SK-N-DZ (cell line): ENCODE data around the gene IL9R.
"Not testable (repeated sequence)": the region's sequence is repeated elsewhere in the genome, so short reads cannot be mapped to it uniquely, and the experiment has no call there.

Experiments
- DNase-seq: peaks from one replicate; pipeline ENCODE4 v3.0.0-alpha.2; 2015; ENCODE audit warnings: low spot score

IL9R gene

DNA sequence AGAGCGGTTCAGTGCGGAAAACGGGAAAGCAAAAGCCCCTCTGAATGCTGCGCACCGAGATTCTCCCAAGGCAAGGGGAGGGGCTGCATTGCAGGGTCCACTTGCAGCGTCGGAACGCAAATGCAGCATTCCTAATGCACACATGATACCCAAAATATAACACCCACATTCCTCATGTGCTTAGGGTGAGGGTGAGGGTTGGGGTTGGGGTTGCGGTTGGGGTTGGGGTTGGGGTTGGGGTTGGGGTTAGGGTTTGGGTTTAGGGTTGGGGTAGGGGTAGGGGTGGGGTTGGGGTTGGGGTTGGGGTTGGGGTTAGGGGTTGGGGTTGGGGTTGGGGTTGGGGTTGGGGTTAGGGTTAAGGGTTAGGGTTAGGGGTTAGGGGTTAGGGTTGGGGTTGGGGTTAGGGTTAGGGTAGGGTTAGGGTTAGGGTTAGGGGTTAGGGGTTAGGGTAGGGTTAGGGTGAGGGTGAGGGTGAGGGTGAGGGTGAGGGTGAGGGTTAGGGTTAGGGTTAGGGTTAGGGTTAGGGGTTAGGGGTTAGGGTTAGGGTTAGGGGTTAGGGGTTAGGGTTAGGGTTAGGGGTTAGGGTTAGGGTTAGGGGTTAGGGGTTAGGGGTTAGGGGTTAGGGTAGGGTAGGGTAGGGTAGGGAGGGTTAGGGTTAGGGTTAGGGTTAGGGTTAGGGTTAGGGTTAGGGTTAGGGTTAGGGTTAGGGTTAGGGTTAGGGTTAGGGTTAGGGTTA is 32.4 kb downstream of the IL9R start:
- not testable (repeated sequence) for DNase-seq

DNA sequence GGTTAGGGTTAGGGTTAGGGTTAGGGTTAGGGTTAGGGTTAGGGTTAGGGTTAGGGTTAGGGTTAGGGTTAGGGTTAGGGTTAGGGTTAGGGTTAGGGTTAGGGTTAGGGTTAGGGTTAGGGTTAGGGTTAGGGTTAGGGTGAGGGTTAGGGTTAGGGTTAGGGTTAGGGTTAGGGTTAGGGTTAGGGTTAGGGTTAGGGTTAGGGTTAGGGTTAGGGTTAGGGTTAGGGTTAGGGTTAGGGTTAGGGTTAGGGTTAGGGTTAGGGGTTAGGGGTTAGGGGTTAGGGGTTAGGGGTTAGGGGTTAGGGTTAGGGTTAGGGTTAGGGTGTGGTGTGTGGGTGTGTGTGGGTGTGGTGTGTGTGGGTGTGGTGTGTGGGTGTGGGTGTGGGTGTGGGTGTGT is 33.0 kb downstream of the IL9R start:
- DNase-seq = not testable (repeated sequence)
